ENCODE results near the gene MPI. TPM values are rescaled to one million over a fixed set of nuclear protein-coding genes. Genes with fewer than 3 reads are reported as not detected.
A peak's percentile ranks its signal among the peaks of the same experiment; 100 is the strongest.

MPI gene
- total RNA-seq, 3 donors from 2014 or later, result 50.2 to 96.5 (median 68.3) TPM

GRCh38 chr15:74847432-74847831 lies 42.4 kb upstream of the MPI start:
- peaks cover 13% of the 10 kb centered on the region for H3K36me3 ChIP-seq (ENCODE audit: low read depth)
- no peaks in the 10 kb centered on the region for H3K9me3 ChIP-seq
- ATAC-seq (no peak), DNase-seq (no peak)
- H3K4me1 ChIP-seq (ENCODE audit: low read depth), result peaks cover 15% of the 10 kb centered on the region
- H3K4me3 ChIP-seq, result no peak overlapping the region
- intact Hi-C loops (cut with DNase I, micrococcal nuclease), result no loop called here
- TF ChIP-seq CTCF (IDR thresholded peaks at IDR 0.05), result no peak

GRCh38 chr15:74850393-74850792 lies 39.4 kb upstream of the MPI start:
- ATAC-seq (peak; percentile 59), DNase-seq (peak in 1 of 3 donors; percentile 34)
- H3K9me3 ChIP-seq, result no peaks in the 10 kb centered on the region
- peaks cover 6% of the 10 kb centered on the region for H3K4me1 ChIP-seq (ENCODE audit: low read depth)
- peaks cover 23% of the 10 kb centered on the region for H3K36me3 ChIP-seq (ENCODE audit: low read depth)
- intact Hi-C loops (cut with DNase I, micrococcal nuclease), result no loop called here
- TF ChIP-seq CTCF (IDR thresholded peaks at IDR 0.05), result no peak
- no peak overlapping the region for H3K4me3 ChIP-seq

- peaks cover 16% of the 10 kb centered on the region for H3K4me1 ChIP-seq (ENCODE audit: low read depth)
These were observed 37.9 kb upstream of the MPI start for GRCh38 chr15:74851960-74852359.

GRCh38 chr15:74854453-74855022 lies 35.3 kb upstream of the MPI start:
- intact Hi-C loops (cut with DNase I, micrococcal nuclease), result no loop called here

More at GRCh38 chr15:74851960-74852359, 37.9 kb upstream of the MPI start:
- intact Hi-C loops (cut with DNase I, micrococcal nuclease), result no loop called here
- Histone ChIP-seq H3K36me3 (ENCODE audit: low read depth) (peaks cover 23% of the 10 kb centered on the region), H3K9me3 (no peaks in the 10 kb centered on the region), H3K4me3 (no peak overlapping the region)
- TF ChIP-seq CTCF (IDR thresholded peaks at IDR 0.05), result no peak
- DNase-seq (no peak), ATAC-seq (no peak)

GRCh38 chr15:74855857-74856256 lies 34.0 kb upstream of the MPI start:
- H3K4me3 ChIP-seq, result no peak overlapping the region
- intact Hi-C loops (cut with DNase I, micrococcal nuclease), result no loop called here
- DNase-seq (no peak), ATAC-seq (no peak)
- TF ChIP-seq CTCF (IDR thresholded peaks at IDR 0.05), result no peak
- H3K4me1 ChIP-seq (ENCODE audit: low read depth), result peaks cover 43% of the 10 kb centered on the region
- H3K9me3 ChIP-seq, result no peaks in the 10 kb centered on the region
- peaks cover 22% of the 10 kb centered on the region for H3K36me3 ChIP-seq (ENCODE audit: low read depth)

More at GRCh38 chr15:74854453-74855022, 35.3 kb upstream of the MPI start:
- H3K9me3 ChIP-seq, result no peaks in the 10 kb centered on the region
- H3K36me3 ChIP-seq (ENCODE audit: low read depth), result peaks cover 23% of the 10 kb centered on the region
- H3K4me3 ChIP-seq, result no peak overlapping the region
- TF ChIP-seq CTCF (IDR thresholded peaks at IDR 0.05), result no peak
- H3K4me1 ChIP-seq (ENCODE audit: low read depth), result peaks cover 40% of the 10 kb centered on the region
- ATAC-seq, result no peak
- DNase-seq, result no peak

- Histone ChIP-seq H3K36me3 (ENCODE audit: low read depth) (peaks cover 17% of the 10 kb centered on the region), H3K9me3 (no peaks in the 10 kb centered on the region), H3K4me3 (no peak overlapping the region), H3K4me1 (ENCODE audit: low read depth) (peaks cover 48% of the 10 kb centered on the region)
- no peak for TF ChIP-seq CTCF (IDR thresholded peaks at IDR 0.05)
- DNase-seq, result no peak
- intact Hi-C loops (cut with DNase I, micrococcal nuclease), result no loop called here
- ATAC-seq, result no peak
These were observed 33.3 kb upstream of the MPI start for GRCh38 chr15:74856537-74856936.
